ENCODE measurements around the gene QRFP.

GRCh38 chr9:130895481-130896232 lies 955 bp downstream of the QRFP start:
- TF ChIP-seq CTCF (IDR thresholded peaks at IDR 0.05) (no peak), POLR2A (IDR thresholded peaks at IDR 0.05) (no peak)

Data from ovary (tissue), 3 donors.